ENCODE data around the gene RAPGEF2. TPM values are rescaled to one million over a fixed set of nuclear protein-coding genes. Genes with fewer than 3 reads are reported as not detected.

Gene RAPGEF2
- polyA plus RNA-seq, 1 donor (not counting 4 experiments of a cell fraction or from before 2014, with no cell fraction given): 23.8 TPM

- H4K20me1 ChIP-seq (ENCODE audit: control insufficient read depth, extremely low read depth, insufficient read depth, low read length): no peaks in the 10 kb centered on the region
- no peak for TF ChIP-seq CTCF (optimal IDR thresholded peaks at IDR 0.05 in 1 of 3, IDR thresholded peaks at IDR 0.05 in 1 of 3, conservative IDR thresholded peaks at IDR 0.05 in 1 of 3; ENCODE audit: extremely low read depth in 1 of 3, insufficient read depth in 2 of 3, low read length in 3 of 3)
- dilution Hi-C loops (cut with MboI; ENCODE audit: extremely low pct_ligation_motif_present, low sequenced_read_pairs): no loop called here
Observed at GRCh38 chr4:159305129-159305528, 202.2 kb downstream of the RAPGEF2 start.

DNA sequence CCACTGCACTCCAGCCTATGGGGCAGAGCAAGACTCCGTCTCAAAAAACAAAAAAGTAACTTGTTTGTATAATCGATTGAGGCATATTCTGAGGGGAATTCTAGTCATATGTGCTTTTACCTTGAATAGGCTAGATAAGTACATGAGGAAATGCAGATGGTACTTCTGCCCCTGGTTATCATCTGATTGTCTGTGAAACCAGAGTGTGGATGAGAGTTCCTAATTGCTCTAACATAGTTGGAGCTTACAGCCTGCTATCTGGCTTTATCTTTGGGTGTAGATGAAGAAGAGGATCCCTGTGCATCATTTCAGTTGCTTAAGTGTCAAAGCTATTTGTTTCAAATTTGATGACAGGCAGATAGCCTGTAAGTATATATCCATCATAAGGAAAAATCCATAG lies 205.1 kb downstream of the RAPGEF2 start:
- no peak for DNase-seq (ENCODE audit: low read depth, low spot score)
- Histone ChIP-seq H3K9me1 (ENCODE audit: control insufficient read depth, extremely low read depth, insufficient read depth, low read length) (no peaks in the 10 kb centered on the region), H3K9ac (ENCODE audit: control insufficient read depth, extremely low read depth, insufficient read depth, low read length) (no peak overlapping the region), H3K27ac (ENCODE audit: control insufficient read depth, insufficient read depth, low read length) (no peak overlapping the region), H3K4me3 (ENCODE audit: control insufficient read depth in 2 of 3, extremely low read depth in 1 of 3, insufficient read depth in 2 of 3, low read depth in 1 of 3, low read length in 3 of 3) (no peak overlapping the region), H3K4me1 (ENCODE audit: control insufficient read depth, extremely low read depth, insufficient read depth, low read length) (peaks cover 18% of the 10 kb centered on the region), H3K9me3 (ENCODE audit: control insufficient read depth, low read depth, low read length) (no peaks in the 10 kb centered on the region), H4K20me1 (ENCODE audit: control insufficient read depth, extremely low read depth, insufficient read depth, low read length) (no peaks in the 10 kb centered on the region), H3K79me2 (ENCODE audit: control insufficient read depth, insufficient read depth, low read length) (peaks cover 2% of the 10 kb centered on the region), H3K4me2 (ENCODE audit: control insufficient read depth, extremely low read depth, insufficient read depth, low read depth, low read length) (peak overlapping the region; percentile 52), H3K36me3 (ENCODE audit: control insufficient read depth in 2 of 2, extremely low read depth in 1 of 2, insufficient read depth in 2 of 2, low read length in 2 of 2) (peaks cover 1 to 3% of the 10 kb centered on the region in 2 experiments), H2AFZ (ENCODE audit: control insufficient read depth, low read length) (no peak overlapping the region), H3K27me3 (ENCODE audit: control insufficient read depth, extremely low read depth, insufficient read depth, low read length) (no peaks in the 10 kb centered on the region)
- TF ChIP-seq EZH2 (IDR thresholded peaks at IDR 0.05; ENCODE audit: low read length) (no peak), CTCF (optimal IDR thresholded peaks at IDR 0.05 in 1 of 3, IDR thresholded peaks at IDR 0.05 in 1 of 3, conservative IDR thresholded peaks at IDR 0.05 in 1 of 3; ENCODE audit: extremely low read depth in 1 of 3, insufficient read depth in 2 of 3, low read length in 3 of 3) (no peak)
- FAIRE-seq: peak; percentile 61
- dilution Hi-C loops (cut with MboI; ENCODE audit: extremely low pct_ligation_motif_present, low sequenced_read_pairs): no loop called here

More at GRCh38 chr4:159305129-159305528, 202.2 kb downstream of the RAPGEF2 start:
- Histone ChIP-seq H3K4me2 (ENCODE audit: control insufficient read depth, extremely low read depth, insufficient read depth, low read depth, low read length) (no peak overlapping the region), H3K27me3 (ENCODE audit: control insufficient read depth, extremely low read depth, insufficient read depth, low read length) (no peaks in the 10 kb centered on the region), H3K36me3 (ENCODE audit: control insufficient read depth in 2 of 2, extremely low read depth in 1 of 2, insufficient read depth in 2 of 2, low read length in 2 of 2) (peaks cover 3% of the 10 kb centered on the region in 2 experiments), H3K9me1 (ENCODE audit: control insufficient read depth, extremely low read depth, insufficient read depth, low read length) (no peaks in the 10 kb centered on the region), H2AFZ (ENCODE audit: control insufficient read depth, low read length) (no peak overlapping the region), H3K4me3 (ENCODE audit: control insufficient read depth in 2 of 3, extremely low read depth in 1 of 3, insufficient read depth in 2 of 3, low read depth in 1 of 3, low read length in 3 of 3) (no peak overlapping the region), H3K9ac (ENCODE audit: control insufficient read depth, extremely low read depth, insufficient read depth, low read length) (no peak overlapping the region), H3K4me1 (ENCODE audit: control insufficient read depth, extremely low read depth, insufficient read depth, low read length) (peaks cover 18% of the 10 kb centered on the region), H3K27ac (ENCODE audit: control insufficient read depth, insufficient read depth, low read length) (no peak overlapping the region), H3K9me3 (ENCODE audit: control insufficient read depth, low read depth, low read length) (no peaks in the 10 kb centered on the region), H3K79me2 (ENCODE audit: control insufficient read depth, insufficient read depth, low read length) (peaks cover 8% of the 10 kb centered on the region)
- FAIRE-seq (no peak), DNase-seq (ENCODE audit: low read depth, low spot score) (no peak)

Measured in keratinocyte (primary cell).